ENCODE results near the gene AP1M1.
A peak's percentile ranks its signal among the peaks of the same experiment; 100 is the strongest.

The AP1M1 gene

GRCh38 chr19:16233836-16234551 is 36.3 kb downstream of the AP1M1 start:
- no peak for DNase-seq

DNA sequence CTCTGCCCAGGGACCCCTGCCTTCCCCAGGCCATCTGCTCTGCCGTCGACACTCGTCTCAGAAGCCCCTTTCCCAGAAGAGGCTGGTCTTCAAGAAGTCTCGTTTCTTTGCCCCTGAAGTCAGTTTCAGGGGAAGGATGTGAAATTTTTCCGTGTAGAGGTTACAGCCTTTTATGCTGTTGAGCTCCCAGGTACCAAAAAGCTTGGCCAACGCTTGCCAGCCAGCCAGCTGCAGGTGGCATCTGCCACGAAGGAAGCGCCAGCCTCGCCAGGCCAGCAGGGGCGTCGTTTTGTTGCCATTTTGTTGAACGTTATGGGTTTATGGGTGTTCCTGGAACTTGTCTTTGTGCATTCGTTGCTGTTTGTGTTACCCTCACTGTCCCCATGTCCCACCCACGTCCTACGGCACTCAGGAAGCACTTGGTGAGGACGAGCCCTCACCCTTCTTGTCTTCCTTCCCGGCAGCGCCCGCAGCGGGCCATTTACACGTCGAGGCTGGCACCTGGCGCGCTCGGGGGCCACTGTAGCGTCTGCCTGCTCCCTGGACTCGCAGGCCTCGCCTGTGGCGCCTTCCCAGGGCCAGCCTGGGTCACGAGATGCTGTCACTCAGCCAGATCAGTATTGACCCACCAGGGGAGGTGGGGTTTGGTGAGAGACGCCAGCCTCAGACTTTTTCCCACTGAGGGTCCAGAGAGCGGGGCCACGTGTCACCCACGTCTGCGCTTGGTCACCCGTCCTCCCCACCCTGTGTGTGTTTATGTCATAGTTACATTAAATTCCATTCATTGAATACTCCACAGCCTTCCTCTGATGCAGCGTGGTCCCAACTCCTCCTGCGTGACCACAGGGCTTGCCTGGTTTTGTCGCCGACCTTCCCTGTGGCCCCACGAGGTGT is 37.1 kb downstream of the AP1M1 start:
- DNase-seq, result no peak

GRCh38 chr19:16235811-16236652 is 38.3 kb downstream of the AP1M1 start:
- no peak for DNase-seq

DNA sequence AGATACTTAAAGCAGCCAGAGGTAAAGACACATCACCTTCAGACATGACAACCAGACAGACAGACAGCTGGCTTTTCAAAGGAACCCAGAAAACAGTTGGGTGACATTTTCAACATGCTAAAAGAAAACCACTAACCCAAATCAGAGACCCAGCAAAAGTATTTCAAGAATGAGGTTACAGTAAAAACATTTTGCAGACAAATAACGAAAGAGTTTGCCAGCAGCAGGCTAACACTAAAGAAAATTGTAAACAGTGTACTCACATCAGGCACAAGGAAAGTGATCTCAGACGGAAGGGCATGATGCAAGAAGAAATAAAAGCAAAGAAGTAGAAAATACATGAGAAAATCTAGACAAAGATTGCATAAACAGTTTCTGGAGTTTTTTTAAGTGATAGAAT is 46.4 kb downstream of the AP1M1 start:
- no peak for DNase-seq

- peak; percentile 68 to 88 (median 78) for DNase-seq
Observed at GRCh38 chr19:16247353-16248182, 49.9 kb downstream of the AP1M1 start.

DNA sequence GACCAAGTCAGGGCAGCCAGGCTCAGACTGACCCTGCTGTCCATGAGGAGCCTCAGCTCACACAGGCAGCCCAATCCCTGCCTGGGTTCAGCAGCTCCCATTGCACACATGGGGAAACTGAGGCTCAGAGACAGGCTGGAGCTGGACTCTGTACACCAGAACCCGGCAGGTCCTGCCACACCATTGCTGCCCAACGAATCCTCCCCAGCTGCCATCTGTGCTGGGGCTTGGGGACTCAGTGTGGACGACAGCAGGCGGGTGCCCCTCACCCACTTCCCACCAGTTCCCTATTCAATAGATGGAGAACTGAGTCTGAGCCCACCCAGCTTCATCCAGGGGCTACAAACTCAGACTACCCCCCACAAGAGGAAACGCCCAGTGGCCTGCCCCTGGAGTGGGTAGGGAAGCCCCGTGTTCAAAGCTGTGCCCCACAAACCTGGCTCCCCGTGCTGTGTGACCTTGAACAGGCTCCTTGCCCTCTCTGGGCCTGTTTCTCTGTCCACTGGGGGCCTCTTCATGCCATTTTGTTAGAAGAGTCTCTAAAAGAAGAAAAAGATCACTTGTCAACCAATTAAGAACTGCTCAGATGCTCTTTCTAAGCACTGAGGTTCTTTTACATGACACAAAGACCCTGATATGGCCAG is 50.8 kb downstream of the AP1M1 start:
- no peak for DNase-seq

DNA sequence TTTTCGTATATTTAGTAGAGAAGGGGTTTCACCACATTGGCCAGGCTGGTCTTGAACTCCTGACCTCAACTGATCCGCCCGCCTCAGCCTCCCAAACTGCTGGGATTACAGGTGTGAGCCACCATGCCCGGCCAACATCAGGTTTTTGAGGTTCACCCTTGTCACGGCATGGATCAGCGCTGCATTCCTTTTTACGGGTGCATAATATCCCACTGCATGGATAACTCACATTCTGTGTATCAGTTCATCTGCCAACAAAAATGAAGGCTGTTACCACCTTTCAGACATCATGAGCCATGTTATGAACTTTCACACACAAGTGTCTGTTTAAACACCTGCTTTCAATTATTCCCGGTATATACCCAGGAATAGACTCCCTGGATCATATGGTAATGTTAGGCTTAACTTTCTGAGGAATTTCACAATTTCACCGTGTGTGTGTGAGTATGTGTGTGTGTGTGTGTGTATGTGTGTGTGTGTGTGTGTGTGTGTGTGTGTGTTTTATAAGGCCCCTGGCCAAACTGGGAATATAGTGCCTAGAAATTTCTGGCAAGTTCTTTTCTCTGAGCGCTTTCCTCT is 52.2 kb downstream of the AP1M1 start:
- no peak for DNase-seq

DNA sequence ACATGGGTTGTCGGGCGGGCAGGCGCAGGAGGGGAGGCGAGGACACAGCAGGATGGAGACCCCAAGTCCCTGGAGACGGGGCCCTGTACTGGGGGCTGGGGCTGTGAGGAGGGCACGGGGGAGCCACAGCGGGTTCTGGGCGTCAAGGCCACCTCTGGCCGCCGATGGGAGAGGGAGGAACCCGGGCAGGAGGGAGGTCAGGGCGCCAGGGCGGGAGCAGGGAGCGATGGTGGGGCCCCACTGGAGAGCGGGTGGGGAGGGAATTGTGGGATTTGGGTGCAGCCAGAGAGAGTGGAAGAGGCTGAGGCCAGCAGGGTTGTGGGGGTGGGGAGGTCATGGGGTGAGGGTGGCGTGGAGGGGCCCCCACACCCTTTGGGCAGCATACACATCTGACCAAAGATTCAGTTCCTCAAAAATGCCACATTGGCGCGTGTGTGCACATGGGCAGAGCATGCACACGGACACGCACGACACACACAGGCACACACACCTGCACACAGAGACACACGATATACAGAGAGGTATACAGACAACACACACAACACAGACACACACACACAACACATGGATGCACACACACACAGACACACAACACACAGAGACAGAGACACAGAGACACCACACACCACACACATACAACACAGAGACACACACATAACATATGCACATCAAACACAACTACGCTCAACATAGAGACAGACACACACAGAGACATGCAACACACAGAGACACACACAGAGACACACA is 54.9 kb downstream of the AP1M1 start:
- DNase-seq, result no peak

GRCh38 chr19:16254851-16255408 is 57.2 kb downstream of the AP1M1 start:
- DNase-seq, result no peak

- no peak for DNase-seq
Observed at GRCh38 chr19:16257509-16258002, 59.8 kb downstream of the AP1M1 start.

DNA sequence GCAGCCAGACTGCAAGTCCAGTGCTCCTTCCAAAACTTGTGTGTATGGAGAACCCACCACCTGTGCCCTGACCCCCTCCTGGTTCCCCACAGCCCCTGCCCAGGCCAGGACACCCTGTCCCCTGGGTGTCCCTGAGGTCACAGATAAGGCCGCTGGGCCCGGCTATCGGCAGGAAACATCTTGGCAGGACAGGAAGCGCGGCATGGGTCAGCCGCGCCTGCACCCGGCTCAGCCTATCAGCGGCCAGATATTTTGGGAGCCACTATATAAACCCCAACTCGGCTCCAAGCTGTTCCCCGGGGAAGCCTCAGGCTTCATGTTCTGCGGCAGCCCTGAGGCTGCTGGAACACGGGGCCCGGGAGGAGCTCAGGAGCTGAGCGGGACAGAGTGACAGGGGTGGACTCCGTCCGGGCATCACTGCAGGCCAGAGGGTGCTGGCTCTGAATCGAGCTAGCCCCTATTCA is 60.8 kb downstream of the AP1M1 start:
- DNase-seq, result no peak

DNA sequence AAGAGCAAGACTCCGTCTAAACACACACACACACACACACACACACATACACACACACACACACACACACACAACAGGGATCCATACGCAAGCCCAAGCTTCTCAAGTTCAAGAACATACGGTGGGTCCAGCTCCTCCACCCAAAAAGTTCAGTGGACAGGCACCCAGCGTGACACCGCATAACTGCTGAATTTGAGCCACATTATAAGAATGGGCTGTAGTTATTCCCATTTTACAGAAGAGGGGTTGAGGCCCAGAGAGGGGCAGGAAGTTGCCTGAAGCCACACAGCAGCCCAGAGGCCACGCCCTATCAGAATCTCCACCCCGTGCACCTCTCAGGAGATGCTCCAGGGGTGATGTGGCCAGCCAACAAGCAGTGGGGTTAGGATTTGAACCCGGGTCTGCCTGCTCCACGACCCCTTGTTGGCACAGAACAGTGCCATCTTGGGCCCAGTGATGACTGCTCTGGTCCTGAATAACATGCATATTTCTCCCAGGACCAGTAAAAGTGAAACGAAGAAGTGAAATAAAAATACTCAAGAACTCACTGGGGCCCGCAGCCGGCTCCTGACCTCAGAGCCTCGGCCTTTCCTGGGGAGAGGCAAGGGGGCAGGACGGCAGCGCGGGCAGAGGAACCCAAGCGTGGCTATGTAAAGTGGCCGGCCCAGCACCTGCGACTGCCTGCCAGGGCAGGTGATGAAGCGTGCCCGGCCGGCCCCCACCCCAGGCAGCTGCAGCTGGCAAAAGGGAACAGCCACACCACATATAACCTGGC is 61.9 kb downstream of the AP1M1 start:
- no peak for DNase-seq

DNA sequence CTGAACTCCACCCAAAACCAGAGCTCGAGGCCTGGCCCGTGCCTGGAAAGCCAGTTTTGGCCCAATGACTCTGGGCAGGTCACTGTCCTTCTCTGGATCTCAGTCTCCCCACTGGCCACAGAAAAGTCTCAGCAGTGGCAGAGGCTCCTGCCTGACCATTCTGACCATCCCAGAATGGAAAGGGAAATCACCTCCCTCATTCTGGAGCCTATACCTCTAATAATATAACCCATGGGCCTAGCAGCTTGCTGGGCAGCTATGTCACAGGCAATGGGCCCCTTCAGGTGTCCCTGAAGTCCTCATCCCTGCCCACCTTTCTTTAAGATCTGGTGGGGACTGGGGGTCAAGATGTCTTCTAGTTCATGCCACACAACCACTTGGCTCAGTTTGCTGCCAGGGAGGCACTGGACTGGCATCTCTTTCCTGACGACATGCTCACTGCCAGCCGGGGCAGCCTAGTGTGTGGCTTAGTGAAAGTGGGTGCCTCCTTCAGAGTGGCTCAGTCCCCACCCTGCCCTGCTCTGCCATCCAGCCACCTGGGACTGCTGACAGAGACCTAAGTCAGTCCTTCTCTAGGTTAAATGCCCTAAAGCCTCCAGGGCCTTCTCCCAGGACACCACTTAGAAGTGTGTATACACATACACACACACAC is 62.6 kb downstream of the AP1M1 start:
- DNase-seq, result no peak

DNA sequence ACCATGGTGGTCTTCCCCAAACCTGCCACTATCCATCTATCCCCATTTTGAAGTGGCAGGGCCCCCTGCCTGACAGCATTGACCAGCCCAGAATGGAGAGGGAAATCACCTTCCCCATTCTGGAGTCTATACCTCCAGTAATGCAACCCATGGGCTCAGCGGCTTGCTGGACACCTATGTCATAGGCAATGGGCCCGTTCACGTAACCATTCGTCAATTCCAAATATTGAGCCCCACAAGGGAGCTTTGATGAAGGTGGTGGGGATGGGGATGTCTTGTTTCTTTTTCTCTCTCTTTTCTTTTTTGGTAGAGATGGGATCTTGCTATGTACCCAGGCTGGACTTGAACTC is 63.1 kb downstream of the AP1M1 start:
- DNase-seq, result no peak

GRCh38 chr19:16261584-16262368 is 64.1 kb downstream of the AP1M1 start:
- DNase-seq, result no peak

GRCh38 chr19:16262618-16263017 is 64.9 kb downstream of the AP1M1 start:
- DNase-seq, result no peak

GRCh38 chr19:16263141-16263761 is 65.5 kb downstream of the AP1M1 start:
- DNase-seq, result no peak
